Hepatocyte (in vitro differentiated cells): ENCODE measurements around the gene OCRL. TPM values are rescaled to one million over a fixed set of nuclear protein-coding genes. Genes with fewer than 3 reads are reported as not detected.

Source experiments
- DNase-seq: peaks from one replicate; pipeline ENCODE4 v3.0.0-alpha.2; 2016; ENCODE audit warnings: low spot score
- H2AFZ ChIP-seq: fragments of 200-600 bp; sonication (generic); 2 replicates; pipeline ENCODE4 v1.6.0; 2016; ENCODE audit warnings: antibody characterized with exemption, mild to moderate bottlenecking
- H3K27ac ChIP-seq: fragments of 200-600 bp; sonication (generic); 2 replicates; pipeline ENCODE4 v1.5.1; 2016; ENCODE audit warnings: mild to moderate bottlenecking
- H3K27me3 ChIP-seq: fragments of 200-600 bp; sonication (generic); 2 replicates; pipeline ENCODE4 v1.6.1; 2016
- H3K36me3 ChIP-seq: fragments of 200-600 bp; sonication (generic); replicated peaks from 2 replicates; pipeline ENCODE4 v1.5.1; 2016; ENCODE audit warnings: low read depth; ENCODE audit not compliant: insufficient read depth
- H3K4me1 ChIP-seq: fragments of 200-600 bp; sonication (generic); 2 replicates; pipeline ENCODE4 v1.5.1; 2016; ENCODE audit warnings: mild to moderate bottlenecking, moderate library complexity; ENCODE audit not compliant: insufficient read depth
- H3K4me2 ChIP-seq: fragments of 200-600 bp; sonication (generic); 2 replicates; pipeline ENCODE4 v1.6.0; 2016
- H3K4me3 ChIP-seq: fragments of 200-600 bp; sonication (generic); 2 replicates; pipeline ENCODE4 v1.5.1; 2016; ENCODE audit warnings: mild to moderate bottlenecking
- H3K79me2 ChIP-seq: fragments of 200-600 bp; sonication (generic); 2 replicates; pipeline ENCODE4 v1.6.0; 2017; ENCODE audit warnings: mild to moderate bottlenecking
- H3K9me2 ChIP-seq: fragments of 200-600 bp; sonication (generic); replicated peaks from 2 replicates; pipeline ENCODE4 v1.6.0; 2017; ENCODE audit warnings: mild to moderate bottlenecking; ENCODE audit not compliant: insufficient read depth
- H3K9me3 ChIP-seq: fragments of 200-600 bp; sonication (generic); 2 replicates; pipeline ENCODE4 v1.5.1; 2016; ENCODE audit warnings: low read depth, mild to moderate bottlenecking
- H4K20me1 ChIP-seq: fragments of 200-600 bp; sonication (generic); 2 replicates; pipeline ENCODE4 v1.6.0; 2016; ENCODE audit warnings: mild to moderate bottlenecking; ENCODE audit not compliant: insufficient read depth, poor library complexity, severe bottlenecking
- EZH2 ChIP-seq: fragments of 200-600 bp; sonication (generic); IDR thresholded peaks from 2 replicates; pipeline ENCODE4 v1.6.1; 2016; ENCODE audit warnings: antibody characterized with exemption, mild to moderate bottlenecking, borderline replicate concordance
- EZH2phosphoT487 ChIP-seq: fragments of 200-600 bp; sonication (generic); IDR thresholded peaks from one replicate; pipeline ENCODE4 v1.6.1; 2018; ENCODE audit warnings: antibody characterized with exemption, mild to moderate bottlenecking, low read depth, moderate library complexity; ENCODE audit not compliant: unreplicated experiment, severe bottlenecking
- WGBS: methylation state at CpG from one replicate; pipeline ENCODE4 v1.1.6; 2016; ENCODE audit warnings: low lambda C conversion rate; ENCODE audit errors: missing lambda C conversion rate; 5-methylcytosine and 5-hydroxymethylcytosine counted together
- polyA plus RNA-seq: library from polyadenylated mRNA; unstranded; fragments of >200 nt; fragmentation: Nextera tagmentation; extraction: Ambion mirVana; gene quantifications from 2 replicates; pipeline ENCODE4 v1.2.1, GENCODE V29; 2016
- total RNA-seq: library from RNA; depleted of rRNA; stranded (reverse); fragments of >200 nt; gene quantifications from 2 replicates; pipeline ENCODE4 v1.2.3, GENCODE V29; 2014
- TF ChIP-seq, protein P1 (sequence below): fragments of 200-600 bp; sonication (generic); IDR thresholded peaks from 2 replicates; pipeline ENCODE4 v1.5.1; 2016; ENCODE audit warnings: antibody characterized with exemption, mild to moderate bottlenecking; ENCODE audit not compliant: poor library complexity

The OCRL gene
- total and polyA plus RNA-seq, 2 experiments from 2014 or later: 10.5 to 18.4 TPM

DNA sequence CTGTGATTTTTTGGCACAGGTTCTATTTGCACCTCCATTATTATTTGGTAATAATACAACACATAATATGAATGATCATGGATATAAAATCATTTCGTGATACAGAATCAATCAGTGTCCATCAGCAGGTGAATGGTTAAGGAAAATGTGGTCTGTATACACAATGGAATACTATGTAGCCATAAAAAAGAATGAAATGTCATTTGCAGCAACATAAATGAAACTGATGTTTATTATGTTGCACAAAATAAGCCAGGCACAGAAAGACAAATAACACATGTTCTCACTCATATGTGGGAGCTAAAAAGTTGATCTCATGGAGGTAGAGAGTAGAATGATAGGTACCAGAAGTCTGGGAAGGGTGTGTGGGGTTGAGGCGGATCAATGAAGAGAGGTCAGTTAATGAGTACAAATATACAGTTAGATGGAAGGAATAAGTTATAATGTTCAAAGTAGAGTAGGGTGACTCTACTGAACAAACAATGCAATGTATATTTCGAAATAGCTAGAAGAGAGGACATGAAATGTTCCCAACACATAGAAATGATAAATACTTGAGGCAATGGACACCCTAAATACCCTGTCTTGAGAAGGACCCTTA is 15.7 kb upstream of the OCRL start:
- peak overlapping the region; percentile 68 for H3K4me2 ChIP-seq
- no peaks in the 10 kb centered on the region for H3K27me3 ChIP-seq
- peak overlapping the region; percentile 84 for H3K27ac ChIP-seq
- DNase-seq: no peak
- H3K4me1 ChIP-seq: no peaks in the 10 kb centered on the region
- H3K36me3 ChIP-seq: no peaks in the 10 kb centered on the region
- TF ChIP-seq, protein P1, sequence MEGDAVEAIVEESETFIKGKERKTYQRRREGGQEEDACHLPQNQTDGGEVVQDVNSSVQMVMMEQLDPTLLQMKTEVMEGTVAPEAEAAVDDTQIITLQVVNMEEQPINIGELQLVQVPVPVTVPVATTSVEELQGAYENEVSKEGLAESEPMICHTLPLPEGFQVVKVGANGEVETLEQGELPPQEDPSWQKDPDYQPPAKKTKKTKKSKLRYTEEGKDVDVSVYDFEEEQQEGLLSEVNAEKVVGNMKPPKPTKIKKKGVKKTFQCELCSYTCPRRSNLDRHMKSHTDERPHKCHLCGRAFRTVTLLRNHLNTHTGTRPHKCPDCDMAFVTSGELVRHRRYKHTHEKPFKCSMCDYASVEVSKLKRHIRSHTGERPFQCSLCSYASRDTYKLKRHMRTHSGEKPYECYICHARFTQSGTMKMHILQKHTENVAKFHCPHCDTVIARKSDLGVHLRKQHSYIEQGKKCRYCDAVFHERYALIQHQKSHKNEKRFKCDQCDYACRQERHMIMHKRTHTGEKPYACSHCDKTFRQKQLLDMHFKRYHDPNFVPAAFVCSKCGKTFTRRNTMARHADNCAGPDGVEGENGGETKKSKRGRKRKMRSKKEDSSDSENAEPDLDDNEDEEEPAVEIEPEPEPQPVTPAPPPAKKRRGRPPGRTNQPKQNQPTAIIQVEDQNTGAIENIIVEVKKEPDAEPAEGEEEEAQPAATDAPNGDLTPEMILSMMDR: no peak
- TF ChIP-seq EZH2phosphoT487 (no peak), EZH2 (no peak)
- H3K9me3 ChIP-seq: no peaks in the 10 kb centered on the region
- no peak overlapping the region for H2AFZ ChIP-seq
- H3K79me2 ChIP-seq: peaks cover 26% of the 10 kb centered on the region
- 76% methylated on average over 3 of the region's 3 CpGs for WGBS
- no peaks in the 10 kb centered on the region for H3K9me2 ChIP-seq
- H4K20me1 ChIP-seq: peaks cover 20% of the 10 kb centered on the region
- no peak overlapping the region for H3K4me3 ChIP-seq

DNA sequence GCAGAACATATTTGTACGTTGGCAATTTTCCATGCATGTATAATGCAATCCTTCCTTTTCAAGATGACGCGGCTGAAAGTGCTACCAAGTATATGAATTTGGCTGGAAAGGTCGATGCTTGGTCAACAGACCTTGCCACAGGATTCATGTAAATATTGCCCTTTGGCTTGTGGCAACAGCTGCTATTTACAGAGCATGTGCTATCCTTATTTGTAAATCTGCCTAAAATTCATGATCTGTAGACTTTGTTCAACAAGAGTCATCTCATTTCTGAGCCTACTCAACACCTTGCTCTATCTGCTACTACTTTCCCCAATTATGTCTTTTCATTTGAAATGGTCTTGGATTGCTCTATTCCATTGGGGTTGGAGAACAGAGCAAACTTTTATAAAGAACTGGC is 14.9 kb upstream of the OCRL start:
- Histone ChIP-seq H3K36me3 (no peaks in the 10 kb centered on the region), H3K9me3 (no peaks in the 10 kb centered on the region)

DNA sequence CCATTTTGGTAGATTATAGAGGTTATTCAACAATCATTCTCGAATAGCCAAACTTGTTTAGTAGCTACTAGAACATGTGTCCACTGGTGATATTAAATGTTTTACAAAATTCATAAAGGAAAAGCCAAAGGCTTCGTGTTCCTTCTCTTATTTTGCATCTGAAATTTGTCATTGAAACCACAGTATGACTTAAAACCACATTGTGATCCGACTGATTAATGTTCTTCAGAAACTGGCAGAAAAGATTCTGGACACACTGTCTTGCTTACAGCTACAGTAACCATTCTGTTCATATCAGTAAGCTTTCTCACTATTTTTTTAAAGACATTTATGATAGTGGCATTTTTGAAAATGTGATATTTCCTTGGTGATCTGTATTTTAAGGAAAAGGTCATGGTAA is 14.2 kb upstream of the OCRL start:
- 71% methylated on average over 3 of the region's 3 CpGs for WGBS
- TF ChIP-seq, protein P1: no peak
- no peak for TF ChIP-seq EZH2
- TF ChIP-seq EZH2phosphoT487: no peak
- Histone ChIP-seq H2AFZ (no peak overlapping the region), H3K9me3 (no peaks in the 10 kb centered on the region), H3K9me2 (no peaks in the 10 kb centered on the region), H3K27ac (no peak overlapping the region), H4K20me1 (peaks cover 6% of the 10 kb centered on the region), H3K4me3 (no peak overlapping the region), H3K4me2 (no peak overlapping the region), H3K4me1 (no peaks in the 10 kb centered on the region), H3K27me3 (no peaks in the 10 kb centered on the region), H3K36me3 (no peaks in the 10 kb centered on the region), H3K79me2 (peaks cover 11% of the 10 kb centered on the region)
- DNase-seq: no peak

More for the DNA sequence above, 14.9 kb upstream of the OCRL start:
- no peaks in the 10 kb centered on the region for H3K9me2 ChIP-seq
- no peaks in the 10 kb centered on the region for H3K4me1 ChIP-seq
- peaks cover 18% of the 10 kb centered on the region for H3K79me2 ChIP-seq
- no peak for DNase-seq
- no peak overlapping the region for H3K4me2 ChIP-seq
- TF ChIP-seq, protein P1: no peak
- TF ChIP-seq EZH2 (no peak), EZH2phosphoT487 (no peak)
- H3K27ac ChIP-seq: no peak overlapping the region
- no peaks in the 10 kb centered on the region for H3K27me3 ChIP-seq
- H2AFZ ChIP-seq: no peak overlapping the region
- peaks cover 14% of the 10 kb centered on the region for H4K20me1 ChIP-seq
- 67% methylated on average over 4 of the region's 4 CpGs for WGBS
- no peak overlapping the region for H3K4me3 ChIP-seq
